SK-N-SH treated with all-trans-retinoic acid at 6 μM for 48 hours (cell line): ENCODE measurements around the gene FAM135A.
"Not testable (repeated sequence)": the region's sequence is repeated elsewhere in the genome, so short reads cannot be mapped to it uniquely, and the experiment has no call there.

Source experiments
- ATAC-seq: fragments of 200-7000 bp; cut with Tn5 transposase; 3 replicates; pipeline ENCODE4 v1.9.1; 2020; ENCODE audit warnings: mild to moderate bottlenecking, moderate library complexity
- ARNTL ChIP-seq: fragments of 450-650 bp; formaldehyde crosslinking; IDR thresholded peaks from 2 replicates; pipeline ENCODE4 v1.5.0; 2020; ENCODE audit warnings: low read depth, mild to moderate bottlenecking, moderate library complexity, borderline replicate concordance
- BACH2 ChIP-seq: fragments of 250-450 bp; sonication (Bioruptor Pico); IDR thresholded peaks from 2 replicates; pipeline ENCODE4 v1.9.0; 2021; ENCODE audit warnings: mild to moderate bottlenecking, borderline replicate concordance
- CREB5 ChIP-seq: fragments of 250-450 bp; sonication (Bioruptor Pico); IDR thresholded peaks from 2 replicates; pipeline ENCODE4 v1.5.1; 2020; ENCODE audit warnings: low read depth, mild to moderate bottlenecking, moderate library complexity
- CSDC2 ChIP-seq: fragments of 250-450 bp; sonication (Bioruptor Pico); IDR thresholded peaks from 2 replicates; pipeline ENCODE4 v1.5.0; 2020; ENCODE audit warnings: mild to moderate bottlenecking, moderate library complexity
- CSRNP3 ChIP-seq: fragments of 250-450 bp; sonication (Bioruptor Pico); IDR thresholded peaks from 2 replicates; pipeline ENCODE4 v1.5.1; 2021; ENCODE audit warnings: mild to moderate bottlenecking, moderate library complexity
- ESRRG ChIP-seq: fragments of 250-450 bp; sonication (Bioruptor Pico); IDR thresholded peaks from 2 replicates; pipeline ENCODE4 v1.6.1; 2021; ENCODE audit warnings: mild to moderate bottlenecking
- GLIS3 ChIP-seq: fragments of 250-450 bp; sonication (Bioruptor Pico); IDR thresholded peaks from 2 replicates; pipeline ENCODE4 v1.5.0; 2020; ENCODE audit warnings: mild to moderate bottlenecking, moderate library complexity
- ISL1 ChIP-seq: fragments of 250-450 bp; sonication (Bioruptor Pico); IDR thresholded peaks from 2 replicates; pipeline ENCODE4 v2.1.2; 2022; ENCODE audit warnings: mild to moderate bottlenecking, moderate library complexity
- OSR1 ChIP-seq: fragments of 250-450 bp; sonication (Bioruptor Pico); IDR thresholded peaks from 2 replicates; pipeline ENCODE4 v1.8.0; 2022; ENCODE audit warnings: moderate library complexity, mild to moderate bottlenecking, inconsistent platforms
- PPARA ChIP-seq: fragments of 250-450 bp; sonication (Bioruptor Pico); IDR thresholded peaks from 2 replicates; pipeline ENCODE4 v1.5.0; 2020; ENCODE audit warnings: mild to moderate bottlenecking, borderline replicate concordance
- RARB ChIP-seq: fragments of 250-450 bp; sonication (Bioruptor Pico); IDR thresholded peaks from 2 replicates; pipeline ENCODE4 v1.8.0; 2021; ENCODE audit warnings: mild to moderate bottlenecking, moderate library complexity
- SNAI2 ChIP-seq: fragments of 250-450 bp; sonication (Bioruptor Pico); IDR thresholded peaks from 2 replicates; pipeline ENCODE4 v1.5.0; 2020; ENCODE audit warnings: mild to moderate bottlenecking, moderate library complexity
- TCF4 ChIP-seq: fragments of 250-450 bp; sonication (Bioruptor Pico); IDR thresholded peaks from 2 replicates; pipeline ENCODE4 v1.8.0; 2021; ENCODE audit warnings: mild to moderate bottlenecking, moderate library complexity, borderline replicate concordance
- TOX ChIP-seq: fragments of 250-450 bp; sonication (Bioruptor Pico); IDR thresholded peaks from 2 replicates; pipeline ENCODE4 v1.8.0; 2021; ENCODE audit warnings: mild to moderate bottlenecking, moderate library complexity, borderline replicate concordance
- ZFP30 ChIP-seq: fragments of 450-650 bp; formaldehyde crosslinking; IDR thresholded peaks from 2 replicates; pipeline ENCODE4 v1.5.0; 2022; ENCODE audit warnings: mild to moderate bottlenecking, moderate library complexity
- ZNF565 ChIP-seq: fragments of 450-650 bp; formaldehyde crosslinking; conservative IDR thresholded peaks from 2 replicates; pipeline ENCODE4 v1.5.0; 2020; ENCODE audit warnings: low read depth, mild to moderate bottlenecking, moderate library complexity
- ZNF70 ChIP-seq: fragments of 450-650 bp; formaldehyde crosslinking; IDR thresholded peaks from 2 replicates; pipeline ENCODE4 v1.5.0; 2020; ENCODE audit warnings: mild to moderate bottlenecking, moderate library complexity
- ZNF8 ChIP-seq: fragments of 450-650 bp; formaldehyde crosslinking; IDR thresholded peaks from 2 replicates; pipeline ENCODE4 v1.5.0; 2020; ENCODE audit warnings: mild to moderate bottlenecking, moderate library complexity
- TF ChIP-seq, protein P1 (sequence below): fragments of 250-450 bp; sonication (Bioruptor Pico); IDR thresholded peaks from 2 replicates; pipeline ENCODE4 v1.8.0; 2021; ENCODE audit warnings: low read depth, mild to moderate bottlenecking, moderate library complexity, borderline replicate concordance
- TF ChIP-seq, protein P2 (sequence below): fragments of 250-450 bp; sonication (Bioruptor Pico); IDR thresholded peaks from 2 replicates; pipeline ENCODE4 v1.8.0; 2020; ENCODE audit warnings: mild to moderate bottlenecking, moderate library complexity, borderline replicate concordance

Gene FAM135A

DNA sequence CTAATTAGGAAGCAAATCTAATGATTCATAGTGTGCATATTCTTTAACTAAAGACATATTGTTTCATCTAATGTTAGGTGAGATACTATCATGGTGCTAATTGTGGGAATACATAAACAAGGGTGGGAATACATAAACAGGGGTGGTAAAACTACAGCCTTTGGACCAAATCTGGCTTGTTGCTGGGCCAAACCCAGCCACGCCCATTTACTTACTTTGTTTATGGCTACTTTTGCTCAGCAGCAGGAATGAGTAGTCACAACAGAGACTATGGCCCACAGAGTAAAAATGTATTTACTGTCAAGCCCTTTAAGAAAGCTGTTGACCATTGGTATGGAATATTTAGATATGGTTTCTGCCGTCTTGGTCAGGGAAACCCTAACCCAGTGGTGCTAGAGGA lies 31.7 kb downstream of the FAM135A start:
- ATAC-seq, result no peak
- no peak for TF ChIP-seq GLIS3 (CRISPR knock-in tag)
- TF ChIP-seq ISL1 (CRISPR knock-in tag), result no peak
- no peak for TF ChIP-seq ZNF8 (CRISPR knock-in tag)
- TF ChIP-seq ARNTL (CRISPR knock-in tag), result no peak
- TF ChIP-seq CREB5, result no peak
- no peak for TF ChIP-seq ESRRG (CRISPR knock-in tag)
- no peak for TF ChIP-seq BACH2 (CRISPR knock-in tag)
- no peak for TF ChIP-seq TOX (CRISPR knock-in tag)
- TF ChIP-seq CSDC2 (CRISPR knock-in tag), result no peak
- TF ChIP-seq, protein P1, sequence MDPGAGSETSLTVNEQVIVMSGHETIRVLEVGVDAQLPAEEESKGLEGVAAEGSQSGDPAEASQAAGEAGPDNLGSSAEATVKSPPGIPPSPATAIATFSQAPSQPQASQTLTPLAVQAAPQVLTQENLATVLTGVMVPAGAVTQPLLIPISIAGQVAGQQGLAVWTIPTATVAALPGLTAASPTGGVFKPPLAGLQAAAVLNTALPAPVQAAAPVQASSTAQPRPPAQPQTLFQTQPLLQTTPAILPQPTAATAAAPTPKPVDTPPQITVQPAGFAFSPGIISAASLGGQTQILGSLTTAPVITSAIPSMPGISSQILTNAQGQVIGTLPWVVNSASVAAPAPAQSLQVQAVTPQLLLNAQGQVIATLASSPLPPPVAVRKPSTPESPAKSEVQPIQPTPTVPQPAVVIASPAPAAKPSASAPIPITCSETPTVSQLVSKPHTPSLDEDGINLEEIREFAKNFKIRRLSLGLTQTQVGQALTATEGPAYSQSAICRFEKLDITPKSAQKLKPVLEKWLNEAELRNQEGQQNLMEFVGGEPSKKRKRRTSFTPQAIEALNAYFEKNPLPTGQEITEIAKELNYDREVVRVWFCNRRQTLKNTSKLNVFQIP, result no peak
- TF ChIP-seq ZFP30 (CRISPR knock-in tag), result no peak
- no peak for TF ChIP-seq PPARA (CRISPR knock-in tag)
- TF ChIP-seq, protein P2, sequence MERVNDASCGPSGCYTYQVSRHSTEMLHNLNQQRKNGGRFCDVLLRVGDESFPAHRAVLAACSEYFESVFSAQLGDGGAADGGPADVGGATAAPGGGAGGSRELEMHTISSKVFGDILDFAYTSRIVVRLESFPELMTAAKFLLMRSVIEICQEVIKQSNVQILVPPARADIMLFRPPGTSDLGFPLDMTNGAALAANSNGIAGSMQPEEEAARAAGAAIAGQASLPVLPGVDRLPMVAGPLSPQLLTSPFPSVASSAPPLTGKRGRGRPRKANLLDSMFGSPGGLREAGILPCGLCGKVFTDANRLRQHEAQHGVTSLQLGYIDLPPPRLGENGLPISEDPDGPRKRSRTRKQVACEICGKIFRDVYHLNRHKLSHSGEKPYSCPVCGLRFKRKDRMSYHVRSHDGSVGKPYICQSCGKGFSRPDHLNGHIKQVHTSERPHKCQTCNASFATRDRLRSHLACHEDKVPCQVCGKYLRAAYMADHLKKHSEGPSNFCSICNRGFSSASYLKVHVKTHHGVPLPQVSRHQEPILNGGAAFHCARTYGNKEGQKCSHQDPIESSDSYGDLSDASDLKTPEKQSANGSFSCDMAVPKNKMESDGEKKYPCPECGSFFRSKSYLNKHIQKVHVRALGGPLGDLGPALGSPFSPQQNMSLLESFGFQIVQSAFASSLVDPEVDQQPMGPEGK (CRISPR knock-in tag), result no peak
- no peak for TF ChIP-seq SNAI2 (CRISPR knock-in tag)
- no peak for TF ChIP-seq TCF4
- no peak for TF ChIP-seq ZNF70 (CRISPR knock-in tag)
- TF ChIP-seq OSR1 (CRISPR knock-in tag), result no peak
- TF ChIP-seq RARB (CRISPR knock-in tag), result no peak
- no peak for TF ChIP-seq CSRNP3 (CRISPR knock-in tag)
- TF ChIP-seq ZNF565 (CRISPR knock-in tag), result no peak

GRCh38 chr6:70447343-70448070 lies 34.2 kb downstream of the FAM135A start:
- ATAC-seq, result not testable (repeated sequence)

GRCh38 chr6:70453899-70454298 lies 40.6 kb downstream of the FAM135A start:
- ATAC-seq, result not testable (repeated sequence)

- TF ChIP-seq SNAI2 (CRISPR knock-in tag), result no peak
- no peak for TF ChIP-seq ESRRG (CRISPR knock-in tag)
- no peak for ATAC-seq
Observed at GRCh38 chr6:70456735-70457134, 43.4 kb downstream of the FAM135A start.

GRCh38 chr6:70459235-70459634 lies 45.9 kb downstream of the FAM135A start:
- no peak for ATAC-seq
- TF ChIP-seq GLIS3 (CRISPR knock-in tag) (no peak), ZNF565 (CRISPR knock-in tag) (no peak), ISL1 (CRISPR knock-in tag) (no peak), PPARA (CRISPR knock-in tag) (no peak), OSR1 (CRISPR knock-in tag) (no peak), ZFP30 (CRISPR knock-in tag) (no peak), SNAI2 (CRISPR knock-in tag) (no peak), ESRRG (CRISPR knock-in tag) (no peak), RARB (CRISPR knock-in tag) (no peak), CSRNP3 (CRISPR knock-in tag) (no peak), ZNF8 (CRISPR knock-in tag) (no peak)

DNA sequence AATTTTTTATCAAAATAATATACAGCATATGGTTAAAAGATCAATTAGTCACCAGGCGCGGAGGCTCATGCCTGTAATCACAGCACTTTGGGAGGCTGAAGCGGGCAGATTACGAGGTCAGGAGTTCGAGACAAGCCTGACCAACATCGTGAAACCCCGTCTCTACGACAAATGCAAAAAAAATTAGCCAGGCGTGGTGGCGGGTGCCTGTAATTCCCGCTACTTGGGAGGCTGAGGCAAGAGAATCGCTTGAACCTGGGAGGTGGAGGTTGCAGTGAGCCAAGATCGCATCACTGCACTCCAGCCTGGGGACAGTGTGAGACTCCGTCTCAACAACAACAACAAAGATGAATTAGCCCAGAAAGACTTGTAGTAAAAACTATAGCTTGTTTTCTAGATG lies 46.4 kb downstream of the FAM135A start:
- not testable (repeated sequence) for ATAC-seq
